GM21526 (cell line): ENCODE data around the gene LAD1.

Source experiments
- ATAC-seq: cut with Tn5 transposase; IDR thresholded peaks from one replicate; pipeline ENCODE4 v1.9.1; 2021; ENCODE audit warnings: moderate library complexity; ENCODE audit not compliant: unreplicated experiment, low FRiP score

LAD1 gene

GRCh38 chr1:201395936-201396335, 3.2 kb downstream of the LAD1 start:
- no peak for ATAC-seq

- no peak for ATAC-seq
Observed at GRCh38 chr1:201394591-201394990, 4.5 kb downstream of the LAD1 start.

GRCh38 chr1:201393076-201393475, 6.0 kb downstream of the LAD1 start:
- ATAC-seq, result no peak

DNA sequence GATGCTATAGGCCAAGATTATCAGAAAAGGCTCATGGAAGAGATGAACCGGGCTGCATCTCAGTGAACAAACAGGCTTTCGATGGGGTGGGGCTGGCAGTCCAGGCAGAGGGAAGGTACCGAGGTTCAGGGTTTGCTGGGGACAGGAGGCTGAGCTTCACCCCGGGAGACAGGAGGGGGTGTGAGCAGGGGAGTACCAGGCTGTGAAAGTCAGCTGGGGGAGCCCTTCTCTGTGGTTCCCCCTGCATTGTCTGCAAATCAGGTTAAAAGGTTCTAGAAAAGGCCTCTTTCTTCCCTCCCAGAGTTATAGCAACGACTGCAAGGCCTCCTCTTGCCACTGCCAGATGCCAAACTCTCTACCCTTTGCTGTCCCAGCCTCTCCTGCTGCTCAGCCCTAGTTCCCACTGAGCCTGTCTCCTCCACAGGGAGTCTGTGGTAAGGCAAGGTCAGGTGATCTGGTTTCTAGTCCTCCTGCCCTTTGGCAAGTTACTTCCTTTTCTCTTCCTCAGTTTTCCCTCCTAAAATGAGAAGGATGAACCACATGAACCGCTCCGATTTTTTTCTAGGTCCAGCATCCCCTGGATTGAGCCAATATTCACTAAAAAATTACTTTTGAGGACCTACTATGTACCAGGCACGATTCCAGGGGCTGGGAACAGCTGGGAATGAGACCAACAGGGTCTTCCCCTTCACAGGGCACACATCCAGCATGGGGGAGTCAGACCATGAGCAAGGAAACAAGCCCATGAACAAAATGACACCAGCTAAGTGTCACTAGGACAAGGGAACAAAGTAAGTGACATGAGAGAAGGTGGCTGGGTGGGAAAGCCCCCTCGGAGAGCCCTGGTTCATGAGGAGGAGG, 7.2 kb downstream of the LAD1 start:
- ATAC-seq, result no peak

- no peak for ATAC-seq
Observed at GRCh38 chr1:201391225-201391624, 7.9 kb downstream of the LAD1 start.

GRCh38 chr1:201389051-201389450, 10.1 kb downstream of the LAD1 start:
- ATAC-seq, result no peak

DNA sequence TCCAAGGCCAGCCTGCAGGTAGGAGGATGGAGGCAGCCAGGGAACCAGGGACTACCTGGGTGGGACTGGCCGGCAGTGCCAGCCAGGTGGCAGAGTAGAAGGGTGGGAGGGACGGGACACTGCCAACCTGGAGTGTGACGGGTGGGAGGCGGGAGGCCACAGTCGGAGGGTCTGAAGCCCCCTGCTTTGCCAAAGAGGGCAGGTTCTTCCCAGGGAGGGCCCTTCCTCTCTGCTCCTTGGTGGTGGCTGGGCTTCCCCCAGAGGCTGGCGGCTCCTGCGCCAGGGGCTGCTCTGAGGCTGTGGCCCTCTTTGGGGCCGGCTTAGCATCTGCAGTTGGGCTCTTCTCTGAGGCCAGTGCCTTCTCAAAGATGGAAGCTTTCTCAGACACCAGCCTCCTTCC, 12.9 kb downstream of the LAD1 start:
- no peak for ATAC-seq

DNA sequence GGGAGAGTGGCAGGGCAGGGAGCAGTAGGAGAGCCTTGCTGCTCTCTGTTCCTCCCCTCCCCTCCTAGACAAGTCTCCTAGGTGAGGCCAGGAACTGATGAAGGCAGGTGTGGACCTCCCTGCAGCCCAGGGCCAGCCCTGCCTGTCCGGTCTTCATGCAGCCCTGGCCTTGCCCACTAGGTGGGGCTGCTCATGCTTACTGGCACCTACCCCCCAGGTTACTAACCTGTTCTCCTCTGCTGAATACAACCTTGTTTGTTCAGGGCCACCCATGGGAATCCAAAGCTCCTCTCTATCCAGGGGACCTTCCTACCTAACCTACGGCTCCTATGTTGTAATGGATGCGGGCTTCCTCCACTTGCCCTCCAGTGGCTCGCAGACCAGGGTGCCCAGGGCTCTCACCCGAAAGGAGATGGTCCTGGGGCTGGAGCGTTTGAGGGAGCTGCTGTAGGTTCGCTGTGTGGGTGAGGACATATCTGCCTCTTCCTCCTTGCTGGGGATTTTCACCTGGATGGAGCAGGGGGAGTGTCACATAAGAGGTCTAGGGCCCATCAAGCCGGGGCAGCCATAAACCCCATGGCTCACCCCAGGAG, 13.7 kb downstream of the LAD1 start:
- peak; percentile 61 for ATAC-seq

- ATAC-seq, result no peak
Observed at GRCh38 chr1:201384406-201384782, 14.7 kb downstream of the LAD1 start.

- ATAC-seq, result no peak
Observed at GRCh38 chr1:201383647-201384405, 15.3 kb downstream of the LAD1 start.

DNA sequence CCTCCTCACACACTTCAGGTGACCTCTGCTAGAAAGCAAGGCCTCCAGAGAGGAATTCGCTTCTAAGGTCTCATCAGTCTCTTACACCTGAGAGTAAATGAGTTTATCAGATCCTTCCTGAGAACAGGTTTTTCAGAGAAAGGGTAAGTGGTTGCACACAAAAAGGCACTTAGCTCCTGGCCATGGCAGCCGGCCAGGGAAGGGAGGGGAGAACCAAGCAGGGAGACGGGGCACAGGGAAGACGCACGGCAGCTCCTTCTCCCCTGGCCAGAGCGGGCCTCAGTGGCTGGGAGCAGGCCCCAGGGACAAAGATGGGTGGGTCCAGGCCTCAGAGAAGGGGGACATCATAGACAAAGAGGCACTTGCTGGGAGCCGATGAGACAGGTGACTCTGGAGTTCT, 18.0 kb downstream of the LAD1 start:
- no peak for ATAC-seq

GRCh38 chr1:201379733-201380242, 19.3 kb downstream of the LAD1 start:
- ATAC-seq, result no peak

DNA sequence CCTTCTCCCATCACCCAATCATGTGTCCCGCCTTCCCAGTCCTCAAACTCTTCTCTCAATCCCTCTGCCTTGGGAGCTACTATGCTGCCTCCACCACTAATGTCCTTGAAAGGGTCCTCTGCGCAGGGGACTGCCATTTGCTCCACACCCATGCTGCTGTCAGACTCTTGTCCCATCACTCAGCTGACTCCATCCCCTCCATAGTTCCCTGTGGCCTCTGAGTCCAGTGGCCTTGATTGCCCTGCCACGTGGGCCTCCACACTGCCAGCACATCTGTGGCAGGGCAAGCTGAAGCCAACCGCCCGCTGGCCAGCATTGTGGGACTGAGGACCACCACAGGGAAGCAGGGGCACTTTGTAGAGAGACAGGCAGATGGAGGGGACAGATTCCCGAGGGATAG, 20.3 kb downstream of the LAD1 start:
- ATAC-seq, result no peak

DNA sequence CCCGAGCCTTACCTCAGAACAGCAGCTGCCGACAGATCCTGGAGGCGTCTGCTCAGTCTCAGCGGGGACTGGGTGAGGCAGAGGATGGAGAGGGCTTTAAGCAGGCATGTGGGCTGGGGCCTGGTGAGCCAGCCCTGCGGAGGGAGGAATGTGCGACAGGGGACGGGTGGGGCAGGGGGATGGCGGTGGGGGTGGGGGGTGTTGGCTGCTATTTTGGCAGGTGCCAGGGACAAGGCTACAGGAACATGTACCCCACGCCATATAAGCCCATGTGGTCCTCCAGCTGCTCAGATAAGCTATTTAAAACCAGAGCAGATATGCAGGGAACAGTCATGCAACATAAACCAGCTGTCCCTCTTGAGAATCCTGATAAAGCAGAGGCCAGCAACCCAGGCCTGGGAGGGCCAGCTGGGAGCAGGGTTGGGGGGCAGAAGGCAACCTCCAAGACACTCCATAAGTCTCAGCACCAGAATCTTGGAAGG, 21.5 kb downstream of the LAD1 start, which contains the start of gene TNNT2:
Gene TNNT2, minus strand, starts transcription at position 70 of the 482 bp plus-strand sequence. CDS start 4,426 bp downstream, outside the sequence.
- no peak for ATAC-seq

GRCh38 chr1:201376464-201377374, 22.4 kb downstream of the LAD1 start:
- no peak for ATAC-seq

DNA sequence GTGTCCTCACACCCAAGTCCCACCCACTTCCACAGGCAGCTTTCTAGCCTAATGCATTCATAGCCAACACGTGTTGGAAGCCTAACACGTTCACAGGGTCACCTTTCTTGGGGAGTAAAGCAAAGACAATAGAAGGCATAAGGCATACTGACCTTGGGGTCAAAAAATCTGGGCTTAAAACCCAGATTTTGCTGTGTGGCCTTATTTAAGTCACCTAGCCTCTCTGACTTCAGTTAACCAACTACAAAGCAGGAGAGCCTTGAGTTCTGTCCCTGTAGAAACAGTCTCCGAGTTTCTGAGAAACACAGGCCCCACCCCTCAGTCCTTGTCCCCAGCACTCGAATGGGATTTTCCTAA, 23.0 kb downstream of the LAD1 start:
- no peak for ATAC-seq

DNA sequence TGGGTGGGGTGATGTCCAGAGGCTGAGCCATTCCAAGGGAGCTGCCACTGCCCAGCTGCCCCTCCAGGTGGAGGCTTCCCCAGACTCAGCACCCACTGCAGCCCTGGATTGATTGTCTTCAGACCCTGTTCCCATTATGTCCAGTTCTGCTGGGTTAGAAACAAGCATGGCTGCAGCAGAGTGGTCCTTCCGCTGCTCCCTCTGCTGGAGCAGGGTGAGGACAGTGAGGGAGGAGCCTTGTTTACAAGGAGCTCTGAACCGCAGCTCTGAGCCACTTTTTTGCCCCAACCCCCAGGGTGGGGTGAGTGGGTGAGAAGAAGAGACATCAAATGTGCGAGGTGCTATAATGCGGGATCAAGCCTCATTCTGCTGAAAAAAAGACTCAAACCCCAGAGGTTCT, 24.0 kb downstream of the LAD1 start:
- no peak for ATAC-seq

- ATAC-seq, result no peak
Observed at GRCh38 chr1:201374364-201374763, 24.8 kb downstream of the LAD1 start.

- no peak for ATAC-seq
Observed at GRCh38 chr1:201371792-201372191, 27.3 kb downstream of the LAD1 start.

DNA sequence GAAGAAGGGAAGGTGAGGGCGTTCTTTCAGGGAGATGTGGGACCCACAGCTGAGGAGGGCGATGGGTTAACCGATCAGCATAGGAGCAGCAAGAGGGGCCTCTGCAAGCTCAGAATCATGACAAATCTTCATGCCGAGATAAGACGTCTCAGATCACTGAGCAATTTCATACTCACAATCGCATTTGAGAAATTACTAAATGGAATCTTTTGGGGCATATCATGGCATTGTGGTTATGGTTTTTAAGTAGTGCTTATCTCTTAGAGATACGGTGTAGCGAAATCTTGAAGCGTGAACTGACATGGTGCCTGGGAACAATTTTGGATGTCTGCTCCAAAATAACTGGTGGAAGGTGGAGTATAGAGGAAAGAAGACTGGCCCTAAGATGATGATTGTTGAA, 27.8 kb downstream of the LAD1 start:
- ATAC-seq, result no peak
